K562 treated with DMSO at 1 percent for 12 hours (cell line): ENCODE measurements around the gene SDK1. TPM values are rescaled to one million over a fixed set of nuclear protein-coding genes. Genes with fewer than 3 reads are reported as not detected.

ENCODE experiments used
- total RNA-seq: library from RNA; unstranded; fragments of 300-600 nt; gene quantifications from 2 replicates; pipeline ENCODE4 v1.2.3, GENCODE V29; 2022; ENCODE audit not compliant: insufficient read depth

Gene SDK1
- not detected in 2 replicates for total RNA-seq

GRCh38 chr7:3300651-3301448, at the start of gene SDK1:
Gene SDK1, plus strand, starts transcription at chr7:3301252. Its CDS starts 335 bp downstream, at chr7:3301587.

